SK-N-SH (cell line): ENCODE data around the gene GDPD5.

ENCODE experiments used
- EP300 ChIP-seq, 2 experiments: IDR thresholded peaks; 2 replicates each; pipeline versions ENCODE4 v1.4.0 to v1.6.1; 2012; ENCODE audit warnings: borderline replicate concordance in 1 of 2, low read depth in 1 of 2, low read length in 1 of 2
- MEF2A ChIP-seq: IDR thresholded peaks from 2 replicates; pipeline ENCODE4 v1.4.0; 2012; ENCODE audit warnings: low read depth, borderline replicate concordance
- NFIC ChIP-seq: IDR thresholded peaks from 2 replicates; pipeline ENCODE4 v1.4.0; 2012; ENCODE audit warnings: borderline replicate concordance
- RXRA ChIP-seq: IDR thresholded peaks from 2 replicates; pipeline ENCODE4 v1.4.0; 2012; ENCODE audit warnings: low read depth, mild to moderate bottlenecking, borderline replicate concordance
- SMC3 ChIP-seq: IDR thresholded peaks from 2 replicates; pipeline ENCODE4 v1.6.1; 2012; ENCODE audit warnings: low read depth, low read length, improper control_type of control experiment
- TF ChIP-seq, protein P1 (sequence below): fragments of 200-600 bp; sonication (generic); IDR thresholded peaks from 2 replicates; pipeline ENCODE4 v1.6.1; 2017; ENCODE audit warnings: antibody characterized with exemption, mild to moderate bottlenecking, moderate library complexity
- TF ChIP-seq, protein P2 (sequence below): IDR thresholded peaks from 2 replicates; pipeline ENCODE4 v1.4.0; 2012; ENCODE audit warnings: low read depth

DNA sequence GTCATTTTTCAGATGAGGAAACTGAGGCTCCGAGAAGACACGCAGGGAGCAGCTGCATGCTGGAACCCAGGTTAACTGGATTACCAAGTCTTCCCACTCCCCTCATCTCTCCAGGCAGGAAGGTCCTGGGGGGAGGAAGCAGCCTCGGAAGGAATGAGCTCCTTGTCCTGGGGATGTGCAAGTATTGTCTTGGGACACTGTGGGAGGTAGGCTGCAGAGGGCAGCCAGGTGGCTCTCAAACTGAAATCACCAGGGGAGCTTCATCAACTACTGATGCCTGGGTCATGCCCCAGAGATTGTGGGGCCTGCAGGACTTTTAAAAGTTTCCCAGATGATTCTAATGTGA, 7.6 kb downstream of the GDPD5 start:
- TF ChIP-seq, protein P1, sequence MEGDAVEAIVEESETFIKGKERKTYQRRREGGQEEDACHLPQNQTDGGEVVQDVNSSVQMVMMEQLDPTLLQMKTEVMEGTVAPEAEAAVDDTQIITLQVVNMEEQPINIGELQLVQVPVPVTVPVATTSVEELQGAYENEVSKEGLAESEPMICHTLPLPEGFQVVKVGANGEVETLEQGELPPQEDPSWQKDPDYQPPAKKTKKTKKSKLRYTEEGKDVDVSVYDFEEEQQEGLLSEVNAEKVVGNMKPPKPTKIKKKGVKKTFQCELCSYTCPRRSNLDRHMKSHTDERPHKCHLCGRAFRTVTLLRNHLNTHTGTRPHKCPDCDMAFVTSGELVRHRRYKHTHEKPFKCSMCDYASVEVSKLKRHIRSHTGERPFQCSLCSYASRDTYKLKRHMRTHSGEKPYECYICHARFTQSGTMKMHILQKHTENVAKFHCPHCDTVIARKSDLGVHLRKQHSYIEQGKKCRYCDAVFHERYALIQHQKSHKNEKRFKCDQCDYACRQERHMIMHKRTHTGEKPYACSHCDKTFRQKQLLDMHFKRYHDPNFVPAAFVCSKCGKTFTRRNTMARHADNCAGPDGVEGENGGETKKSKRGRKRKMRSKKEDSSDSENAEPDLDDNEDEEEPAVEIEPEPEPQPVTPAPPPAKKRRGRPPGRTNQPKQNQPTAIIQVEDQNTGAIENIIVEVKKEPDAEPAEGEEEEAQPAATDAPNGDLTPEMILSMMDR = no peak
- no peak for TF ChIP-seq EP300 (IDR thresholded peaks at IDR 0.05; ENCODE audit: borderline replicate concordance in 1 of 2, low read depth in 1 of 2, low read length in 1 of 2)
- no peak for TF ChIP-seq MEF2A
- TF ChIP-seq, protein P2, sequence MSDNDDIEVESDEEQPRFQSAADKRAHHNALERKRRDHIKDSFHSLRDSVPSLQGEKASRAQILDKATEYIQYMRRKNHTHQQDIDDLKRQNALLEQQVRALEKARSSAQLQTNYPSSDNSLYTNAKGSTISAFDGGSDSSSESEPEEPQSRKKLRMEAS = no peak
- no peak for TF ChIP-seq NFIC
- TF ChIP-seq RXRA = no peak
- TF ChIP-seq SMC3 = no peak
